ENCODE data around the gene ALDH1L1.
"Not testable (repeated sequence)": the region's sequence is repeated elsewhere in the genome, so short reads cannot be mapped to it uniquely, and the experiment has no call there.

ALDH1L1 gene

DNA sequence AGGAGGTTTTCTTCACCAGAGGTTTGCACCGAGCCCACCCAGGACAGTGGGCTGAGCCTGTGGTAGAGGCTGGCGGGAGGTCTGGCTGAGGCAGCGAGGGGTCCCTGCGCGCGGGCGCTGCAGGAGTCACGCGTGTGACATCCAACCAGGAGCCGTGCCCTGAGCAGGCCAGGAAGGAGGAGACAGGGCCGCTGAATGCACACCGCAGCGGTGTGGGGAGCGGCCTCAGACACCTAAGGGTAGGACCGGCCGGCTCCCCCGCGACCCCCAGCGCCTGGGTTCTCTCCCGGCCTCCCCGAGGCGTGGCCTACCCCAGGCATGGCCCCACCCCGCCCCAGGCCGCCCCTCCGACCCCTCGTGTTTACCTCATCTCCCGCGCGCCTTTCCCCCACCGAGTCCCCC, 96.9 kb downstream of the ALDH1L1 start:
- peak; percentile 30 for DNase-seq (ENCODE audit: low spot score)

DNA sequence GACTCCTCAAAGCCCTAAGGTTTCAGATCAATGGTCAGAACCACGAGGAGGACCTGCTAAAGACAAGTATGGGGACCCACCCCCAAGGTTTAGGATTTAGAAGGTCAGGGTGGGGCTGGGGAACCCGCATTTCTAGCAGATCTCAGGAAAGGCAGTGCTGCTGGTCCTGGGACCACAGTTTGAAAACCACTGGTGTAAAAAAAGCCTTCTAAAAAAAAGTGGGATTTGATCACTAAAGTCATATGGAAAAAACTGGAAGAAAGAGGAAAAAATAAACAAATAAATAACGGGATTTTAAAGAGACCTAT, 97.3 kb downstream of the ALDH1L1 start:
- DNase-seq (ENCODE audit: low spot score) = no peak

DNA sequence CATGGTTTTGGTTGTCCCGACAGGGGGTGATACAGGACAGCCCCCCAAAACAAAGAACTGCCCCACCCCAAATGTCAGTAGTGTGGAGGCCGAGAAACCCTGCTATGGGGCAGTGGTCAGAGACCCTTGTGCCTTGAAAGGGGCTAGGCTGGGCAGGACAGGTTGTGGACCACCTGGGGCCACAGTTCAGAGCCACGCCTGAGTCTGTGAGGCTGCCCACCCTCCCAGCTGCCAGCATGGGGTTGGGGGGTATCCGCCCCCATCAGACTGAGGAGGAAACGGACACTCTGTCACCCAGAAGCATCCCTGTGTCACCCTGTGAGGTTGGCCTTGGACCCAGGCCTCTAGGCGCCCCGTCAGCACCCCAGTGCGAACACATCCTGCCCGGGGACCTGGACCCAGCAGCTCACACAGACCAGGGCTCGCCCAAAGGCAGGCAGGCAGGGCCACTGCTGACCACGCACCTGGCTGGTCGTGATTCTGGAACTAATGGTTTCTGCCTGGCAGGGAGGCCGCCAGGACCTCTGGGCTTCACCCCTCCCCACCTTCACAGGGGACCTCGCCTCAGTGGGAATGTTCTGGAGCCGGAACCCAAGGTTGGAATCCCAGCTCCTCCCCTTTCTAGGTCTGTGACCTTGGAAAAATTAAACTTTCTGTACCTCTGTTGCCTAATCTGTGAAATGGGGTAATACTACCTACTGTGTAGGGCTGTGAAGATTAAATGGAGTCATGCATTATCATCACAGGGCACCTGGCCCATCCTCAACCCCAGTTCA, 97.8 kb downstream of the ALDH1L1 start:
- no peak for DNase-seq (ENCODE audit: low spot score)

DNA sequence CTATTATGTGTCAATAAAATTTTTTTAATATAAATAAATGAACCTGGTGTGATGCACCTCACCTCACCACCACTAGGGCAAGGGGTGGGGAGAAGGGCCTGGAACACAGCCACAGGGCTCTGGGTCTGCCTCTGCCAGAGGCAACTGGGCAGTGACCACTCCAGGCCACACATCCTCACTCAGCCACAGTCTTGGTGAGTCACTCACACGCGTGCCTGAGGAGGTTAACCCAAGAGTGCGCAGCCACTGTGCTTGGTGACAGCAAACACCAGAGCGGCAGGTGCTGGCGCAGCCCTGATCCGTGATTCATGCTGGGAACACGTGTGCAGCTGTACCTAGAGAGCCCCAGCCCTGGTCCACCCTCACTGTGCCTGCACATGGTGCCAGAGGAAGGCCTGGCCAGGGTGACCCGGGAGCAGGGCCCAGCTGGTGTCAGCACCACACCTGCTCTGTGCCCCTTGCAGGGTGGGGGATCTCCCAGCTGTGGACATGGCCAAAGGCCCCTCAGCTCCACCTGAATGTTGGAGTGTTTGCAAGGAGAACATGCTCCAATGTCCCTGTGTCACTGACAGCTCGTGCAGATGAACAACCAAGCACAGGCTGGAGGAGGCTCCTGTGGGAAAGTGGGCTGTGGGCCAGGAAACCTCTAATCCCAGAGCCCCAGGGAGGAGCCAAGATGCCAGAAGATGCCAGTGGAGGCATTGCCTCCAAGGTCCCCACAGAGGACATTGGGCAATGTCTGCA, 98.6 kb downstream of the ALDH1L1 start:
- peak; percentile 5 for DNase-seq (ENCODE audit: low spot score)

DNA sequence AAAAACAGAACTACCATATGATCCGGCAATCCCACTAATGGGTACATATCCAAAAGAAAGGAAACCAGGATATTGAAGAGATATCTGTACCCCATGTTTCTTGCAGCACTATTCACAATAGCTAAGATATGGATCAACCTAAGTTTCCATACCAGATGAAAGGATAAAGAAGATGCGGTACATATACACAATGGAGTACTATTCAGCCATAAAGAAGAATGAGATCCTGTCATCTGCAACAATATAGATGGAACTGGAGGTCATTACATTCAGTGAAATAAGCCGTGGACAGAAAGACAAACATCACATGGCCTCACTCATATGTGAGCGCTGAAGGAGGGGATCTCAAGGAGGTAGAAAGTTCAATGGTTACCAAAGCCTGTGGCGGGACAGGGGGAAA, 99.4 kb downstream of the ALDH1L1 start:
- DNase-seq (ENCODE audit: low spot score) = no peak

DNA sequence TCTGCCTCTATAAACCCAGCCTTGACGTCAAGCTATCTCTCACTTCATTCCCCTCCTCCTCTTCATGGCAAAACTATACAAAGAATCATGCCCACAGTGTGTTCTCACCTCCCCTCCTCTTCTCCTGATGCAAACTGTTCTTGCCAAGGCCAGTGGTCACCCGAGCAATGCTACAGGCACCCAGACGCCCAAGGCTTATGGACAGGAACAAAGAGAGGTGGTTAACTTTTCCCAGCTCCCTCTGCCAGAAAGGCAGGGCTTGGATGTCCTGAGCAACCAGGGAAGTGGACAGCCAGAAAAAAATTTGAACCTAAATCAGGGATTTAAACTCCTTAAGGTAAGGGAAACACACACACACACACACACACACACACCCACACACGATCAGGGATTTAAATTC, 101.5 kb downstream of the ALDH1L1 start:
- no peak for DNase-seq (ENCODE audit: low spot score)

DNA sequence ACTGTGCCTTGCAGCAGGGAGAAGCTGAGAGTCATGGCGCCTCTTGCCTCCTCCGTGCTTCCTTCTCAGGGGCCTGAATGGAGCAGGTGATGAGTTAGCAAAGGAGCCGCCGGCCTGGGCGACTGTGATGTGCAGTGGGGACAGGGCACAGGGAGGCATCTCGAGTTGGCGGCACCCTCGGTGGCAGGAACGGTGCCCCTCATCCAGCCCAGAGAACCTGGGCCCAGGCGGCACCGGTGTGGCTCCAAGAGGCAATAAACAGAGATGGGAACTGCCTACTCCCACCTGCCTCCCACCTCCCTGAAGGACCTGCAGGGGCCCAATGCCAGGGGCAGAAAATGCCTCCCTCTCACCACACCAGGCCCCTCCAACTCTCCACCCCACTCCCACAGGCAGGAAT, 102.6 kb downstream of the ALDH1L1 start:
- DNase-seq (ENCODE audit: low spot score) = no peak

DNA sequence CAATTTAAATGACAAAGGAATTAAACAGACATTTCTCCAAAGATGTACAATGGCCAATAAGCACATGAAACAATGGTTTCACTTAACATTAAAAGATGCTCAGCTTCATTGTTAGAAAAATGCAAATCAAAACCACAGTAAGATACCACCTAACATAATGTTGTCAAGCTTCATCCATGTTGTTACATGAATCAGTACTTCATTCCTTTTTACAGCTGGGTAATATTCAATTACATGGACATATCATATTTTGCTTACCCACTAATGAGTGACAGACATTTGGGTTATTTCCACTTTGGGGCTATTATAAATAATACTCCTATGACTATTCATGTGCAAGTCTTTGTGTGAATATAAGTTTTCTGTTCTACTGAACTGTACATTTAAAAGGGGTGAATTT, 104.2 kb downstream of the ALDH1L1 start:
- no peak for DNase-seq (ENCODE audit: low spot score)

DNA sequence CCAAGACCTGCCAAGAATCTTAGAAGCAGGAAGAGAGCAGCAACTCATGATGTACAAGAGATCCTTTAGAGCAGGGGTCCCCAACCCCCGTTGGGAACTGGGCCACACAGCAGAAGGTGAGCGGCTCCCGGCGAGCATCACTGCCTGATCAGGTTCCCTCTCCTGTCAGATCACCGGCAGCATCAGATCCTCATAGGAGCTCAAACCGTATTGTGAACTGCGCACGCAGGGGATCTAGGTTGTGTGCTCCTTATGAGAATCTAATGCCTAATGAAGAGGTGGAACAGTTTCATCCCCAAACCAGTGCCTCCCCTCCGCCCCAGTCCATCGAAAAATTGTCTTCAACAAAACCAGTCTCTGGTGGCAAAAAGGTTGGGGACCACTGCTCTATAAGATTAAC, 110.2 kb downstream of the ALDH1L1 start:
- DNase-seq (ENCODE audit: low spot score) = no peak

DNA sequence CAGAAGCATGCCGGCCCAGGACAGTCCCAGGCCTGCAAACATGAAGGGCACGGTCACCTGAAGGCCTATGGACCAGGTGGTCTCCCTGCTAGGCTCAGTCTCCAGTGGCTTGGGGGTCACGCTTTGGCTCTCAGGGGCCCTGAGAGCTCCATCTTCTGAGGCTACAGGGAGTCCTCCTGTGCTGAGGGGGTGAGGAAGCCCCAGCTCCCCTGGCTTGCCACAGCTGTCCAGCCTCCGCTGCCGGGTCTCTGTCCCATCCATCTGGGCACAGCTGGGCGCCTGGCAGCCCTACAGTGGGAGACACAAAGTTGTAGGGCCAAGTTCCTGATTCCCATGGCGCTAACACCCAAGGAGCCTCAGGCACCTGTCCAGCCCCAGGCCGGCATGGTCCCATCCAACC, 112.4 kb downstream of the ALDH1L1 start:
- DNase-seq (ENCODE audit: low spot score) = no peak

DNA sequence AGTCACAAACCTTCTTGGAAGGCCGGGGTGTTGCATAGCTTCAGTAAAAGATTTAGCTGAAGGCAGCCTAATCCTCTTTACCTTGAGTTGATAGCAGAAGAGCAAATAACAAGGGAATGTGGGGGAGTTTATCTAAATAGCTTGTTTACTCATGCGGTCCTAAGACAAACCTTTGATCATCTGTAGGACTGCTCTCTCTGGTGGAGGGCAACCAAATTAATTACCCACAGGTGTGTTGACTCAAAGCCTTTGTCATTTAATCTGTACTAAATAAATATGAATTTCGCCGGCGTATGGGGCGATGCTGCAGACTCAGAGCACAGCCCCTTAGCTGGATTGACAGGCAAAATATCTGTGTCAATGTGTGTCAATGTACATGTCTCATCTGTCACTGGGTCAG, 113.7 kb downstream of the ALDH1L1 start:
- DNase-seq (ENCODE audit: low spot score) = not testable (repeated sequence)

DNA sequence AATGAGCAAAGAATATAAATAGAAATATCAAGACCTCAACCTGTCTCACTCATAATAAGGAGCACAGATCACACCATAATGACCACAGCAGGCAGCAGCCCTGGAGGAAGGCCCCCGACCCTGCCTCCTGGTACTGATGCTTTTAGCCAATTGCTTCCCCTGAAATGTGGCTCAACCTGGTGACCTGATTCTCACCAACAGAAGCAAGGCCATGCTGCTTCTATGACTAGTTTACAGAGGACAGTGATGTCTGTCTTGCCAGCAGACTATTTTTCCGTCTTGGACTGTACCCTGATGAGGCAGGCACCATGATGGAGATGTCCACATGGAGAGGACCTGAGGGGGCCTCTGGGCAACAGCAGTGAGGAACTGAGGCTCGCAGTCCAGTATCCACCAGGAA, 114.5 kb downstream of the ALDH1L1 start:
- no peak for DNase-seq (ENCODE audit: low spot score)

DNA sequence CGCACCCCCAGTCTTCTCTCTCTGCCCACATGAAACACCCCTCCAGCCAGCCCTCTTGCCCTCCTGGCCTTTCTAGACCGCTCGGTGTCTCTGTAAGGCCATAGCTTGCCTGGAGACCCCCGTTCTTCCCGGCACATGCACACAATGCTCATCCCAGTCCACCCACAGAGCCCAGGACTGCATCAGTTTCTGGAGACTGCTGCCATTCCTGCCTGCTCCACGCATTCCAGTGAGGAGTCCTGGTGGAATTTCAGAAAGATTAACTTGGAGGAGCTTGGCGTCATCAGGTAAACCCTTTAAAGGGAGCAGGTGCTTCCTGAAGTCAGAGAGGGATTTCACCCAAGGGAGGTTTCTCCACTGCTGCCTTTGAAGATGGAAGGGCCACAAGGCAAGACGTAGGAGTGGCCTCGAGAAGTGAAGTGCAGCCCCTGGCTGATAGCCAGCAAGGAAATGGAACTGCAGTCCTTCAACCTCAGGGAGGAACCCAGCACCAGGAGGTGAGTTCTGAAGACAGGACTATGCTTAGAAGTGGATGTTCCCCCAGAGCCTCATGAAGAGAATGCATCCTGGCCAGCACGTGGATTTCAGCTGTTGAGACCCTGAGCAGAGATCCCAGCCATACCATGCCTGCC, 115.6 kb downstream of the ALDH1L1 start:
- DNase-seq (ENCODE audit: low spot score) = no peak

DNA sequence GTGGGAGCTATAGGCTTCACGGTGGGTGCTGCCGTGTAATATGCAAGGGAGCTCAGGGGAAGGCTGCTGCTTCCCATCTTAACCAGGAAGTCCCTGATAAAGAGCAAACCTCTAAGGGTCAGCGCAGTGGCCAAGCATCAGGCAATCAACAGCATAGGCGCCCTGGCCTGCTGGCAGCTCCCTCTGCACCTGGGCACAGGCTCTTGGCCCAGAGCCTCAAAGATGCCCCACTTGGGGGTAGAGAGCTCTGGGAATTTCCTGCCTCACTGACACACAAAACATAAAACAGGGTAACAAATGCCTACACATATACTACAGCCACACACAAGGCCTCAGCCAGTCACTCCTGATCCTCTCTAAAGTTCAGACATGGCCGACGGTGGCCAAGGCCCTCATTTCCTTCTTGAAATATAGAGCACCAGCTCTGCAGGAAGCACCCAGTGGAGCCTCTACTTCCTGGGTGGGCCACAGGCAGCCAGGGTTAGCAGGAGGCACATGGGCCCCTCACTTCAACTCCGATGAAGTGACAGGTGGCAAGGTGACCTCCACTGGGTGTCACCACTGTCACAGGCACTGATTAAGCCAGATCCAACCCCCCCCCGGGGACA, 116.9 kb downstream of the ALDH1L1 start:
- DNase-seq (ENCODE audit: low spot score) = no peak

DNA sequence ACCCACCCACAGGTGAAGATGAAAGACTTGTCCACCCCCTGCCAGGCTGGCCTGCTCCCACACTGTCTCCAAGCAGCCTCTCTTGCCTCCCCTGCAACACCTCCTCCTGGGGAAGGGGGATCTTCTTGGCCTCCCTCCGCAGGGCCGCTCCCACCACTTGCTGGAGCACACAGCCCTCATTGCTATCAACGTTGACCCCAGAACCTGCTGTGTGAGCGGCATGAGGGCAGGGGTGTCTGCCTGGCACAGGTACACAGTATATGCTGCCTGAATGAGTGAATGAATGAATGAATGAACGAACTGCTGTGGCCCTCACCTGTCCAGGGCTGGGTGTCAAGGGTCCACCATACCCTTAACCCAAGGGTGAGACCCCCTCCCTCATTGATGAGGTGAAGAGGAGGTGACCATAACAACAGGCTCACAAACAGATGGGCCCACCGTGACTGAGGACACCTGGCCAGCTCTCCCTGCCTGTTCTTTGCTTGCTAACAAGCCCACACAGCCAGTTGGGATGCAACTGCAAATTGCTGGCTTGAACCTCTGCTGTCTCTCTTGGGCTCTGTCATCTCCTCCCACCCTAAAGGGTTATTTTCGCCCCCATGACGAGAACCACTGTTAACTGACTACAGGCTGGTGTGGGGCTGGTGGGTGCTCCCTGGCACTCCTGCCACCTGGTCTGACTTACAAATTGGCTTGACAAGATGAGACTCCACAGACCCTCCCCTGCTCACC, 118.9 kb downstream of the ALDH1L1 start:
- DNase-seq (ENCODE audit: low spot score) = no peak

DNA sequence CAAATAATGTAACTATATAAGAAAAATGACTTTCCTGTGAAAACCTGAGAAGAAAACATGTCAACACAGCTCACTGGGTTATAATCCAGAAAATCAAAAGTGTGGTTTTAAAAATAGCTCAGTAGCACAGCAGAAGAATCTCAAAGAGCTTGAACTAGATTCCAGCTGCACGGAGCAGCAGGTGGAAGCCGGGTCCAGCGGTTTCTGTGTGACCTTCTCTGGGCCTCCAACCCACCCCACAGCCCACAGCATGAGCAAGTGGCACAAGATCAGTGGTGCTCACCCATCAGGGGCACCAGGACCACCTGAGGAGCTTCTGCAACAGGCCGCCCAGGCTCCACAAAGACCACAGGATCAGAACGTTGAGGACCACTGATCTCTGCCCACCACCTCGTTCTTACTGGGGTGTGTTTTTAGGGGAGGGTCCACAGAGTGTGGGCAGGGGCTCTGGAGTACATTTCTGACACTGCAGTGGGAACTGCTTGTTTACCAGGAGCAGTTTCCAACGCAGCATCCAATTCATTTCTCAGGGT, 119.7 kb downstream of the ALDH1L1 start:
- DNase-seq (ENCODE audit: low spot score) = no peak

DNA sequence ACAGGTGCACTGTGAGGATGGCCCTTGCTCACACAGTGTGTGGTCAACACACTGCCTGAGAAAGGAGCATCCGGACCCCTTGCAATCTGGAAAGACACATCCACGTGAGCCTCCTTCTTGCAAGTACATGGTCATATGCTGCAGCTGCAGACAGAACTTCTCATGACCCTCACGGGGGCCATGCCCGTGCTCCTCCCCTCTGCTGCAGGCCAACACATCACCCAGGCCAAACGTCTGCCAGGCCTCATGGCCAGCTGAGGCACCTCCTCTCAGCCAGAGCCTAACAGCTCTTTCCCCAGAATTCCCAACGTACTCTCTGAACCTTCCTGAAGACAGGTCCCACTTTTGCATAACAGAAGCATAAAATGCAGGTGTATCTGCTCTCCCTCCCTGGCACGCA, 121.7 kb downstream of the ALDH1L1 start:
- no peak for DNase-seq (ENCODE audit: low spot score)

DNA sequence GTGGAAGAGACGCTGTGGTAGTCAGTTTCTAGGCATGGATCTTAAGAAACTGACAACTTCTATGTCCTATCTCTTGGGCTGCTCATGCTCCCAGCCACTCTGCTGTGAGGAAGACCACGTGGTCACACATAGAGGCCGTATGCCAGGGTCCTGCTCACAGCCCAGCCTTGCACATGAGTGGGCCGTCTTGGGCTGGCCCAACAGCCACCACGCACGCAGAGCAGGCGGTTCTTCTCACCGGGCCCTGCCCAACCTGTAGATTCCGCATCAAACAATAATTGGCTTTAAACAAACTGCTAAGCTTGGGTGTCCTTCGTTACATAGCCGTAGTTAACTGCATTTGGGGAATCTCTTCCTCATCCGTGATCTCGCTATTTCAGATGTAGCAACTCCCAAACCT, 122.5 kb downstream of the ALDH1L1 start:
- no peak for DNase-seq (ENCODE audit: low spot score)

DNA sequence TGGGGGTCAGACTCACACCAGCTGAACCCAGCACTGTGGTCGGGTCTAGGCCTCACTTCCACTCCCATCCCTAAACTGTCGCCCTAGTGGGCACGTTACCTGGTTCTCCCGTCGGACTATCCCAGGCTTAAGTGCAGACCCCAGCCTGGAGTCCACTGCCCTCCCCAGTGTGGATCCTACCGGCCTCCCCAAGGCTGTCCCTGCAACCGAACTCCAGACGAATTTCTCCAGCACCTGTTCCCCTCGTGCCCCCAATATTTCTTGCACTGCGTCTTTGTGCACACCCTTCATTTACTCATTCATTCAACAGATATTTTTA, 122.9 kb downstream of the ALDH1L1 start:
- DNase-seq (ENCODE audit: low spot score) = no peak

DNA sequence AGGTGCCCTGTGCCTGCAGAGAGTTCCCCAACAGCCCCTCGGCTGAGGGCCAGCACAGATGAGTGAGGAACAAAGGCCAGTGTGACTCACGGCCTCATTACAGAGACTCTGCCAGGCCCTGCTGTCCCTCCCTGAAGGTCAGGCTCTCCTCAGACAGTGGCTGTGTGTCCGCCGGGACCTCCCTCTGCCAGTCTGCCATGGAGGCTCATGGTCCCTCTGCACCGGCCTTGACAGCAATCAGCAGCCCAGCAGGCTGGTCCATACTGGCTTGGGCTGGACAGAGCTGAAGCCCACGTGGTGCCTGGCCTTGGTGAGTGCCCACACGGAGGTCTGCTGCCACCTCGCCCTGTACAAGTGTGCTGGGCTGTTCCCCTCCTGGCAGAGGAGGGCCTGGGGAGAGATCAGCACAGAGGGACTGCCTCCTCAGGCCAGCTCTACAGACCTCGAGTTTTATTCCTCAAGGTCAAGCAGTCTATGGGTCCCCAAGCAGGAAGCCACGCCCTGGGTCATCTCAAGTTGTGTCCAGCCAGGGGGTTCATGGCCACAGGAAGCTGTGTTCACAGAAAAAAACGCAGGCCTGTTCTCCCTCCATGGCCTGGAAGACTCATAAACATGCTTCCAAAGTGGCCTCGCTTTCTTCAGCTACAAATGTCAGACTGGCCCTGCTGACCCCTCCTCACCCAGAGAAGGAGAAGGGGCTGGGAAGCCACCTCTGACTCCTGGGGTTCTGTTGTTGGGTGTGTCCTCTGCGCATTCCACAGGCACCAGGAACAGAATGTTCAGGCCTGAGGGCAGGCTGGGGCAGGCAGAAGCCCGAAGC, 123.5 kb downstream of the ALDH1L1 start:
- DNase-seq (ENCODE audit: low spot score) = no peak

DNA sequence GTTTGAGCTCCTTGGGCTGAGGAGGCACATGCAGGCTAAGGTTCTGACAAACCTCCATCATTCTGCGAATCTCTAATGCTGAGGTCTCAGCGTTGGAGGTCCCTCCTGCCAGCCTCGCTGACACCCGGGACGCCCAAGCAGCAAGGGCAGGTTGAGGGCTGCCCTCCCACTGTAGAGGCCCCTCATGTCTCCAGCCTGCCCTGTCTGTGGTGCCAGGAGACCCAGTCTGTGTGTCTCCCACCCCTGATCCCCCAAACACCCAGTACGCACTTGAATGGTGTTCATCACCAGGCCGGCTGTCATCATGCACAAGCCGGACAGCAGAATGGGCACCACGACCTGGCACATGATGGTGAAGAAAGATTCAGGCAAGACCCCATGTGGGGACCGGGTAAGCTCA, 124.3 kb downstream of the ALDH1L1 start:
- no peak for DNase-seq (ENCODE audit: low spot score)

Data from CD4-positive, alpha-beta T cell treated with Interleukin-2 at 100 ng/mL for 4 hours (primary cell).